GM23338 (cell line): ENCODE data around the gene TNFRSF8. TPM values are rescaled to one million over a fixed set of nuclear protein-coding genes. Genes with fewer than 3 reads are reported as not detected.

ENCODE experiments used
- ATAC-seq: fragments of 200-7000 bp; cut with Tn5 transposase; 3 replicates; pipeline ENCODE4 v1.9.1; 2020
- DNase-seq: peaks from one replicate; pipeline ENCODE4 v3.0.0-alpha.2; 2015; ENCODE audit warnings: low spot score
- H2AFZ ChIP-seq: fragments of 200-600 bp; sonication (generic); 2 replicates; pipeline ENCODE4 v1.8.0; 2016; ENCODE audit warnings: antibody characterized with exemption, mild to moderate bottlenecking, moderate library complexity
- H3F3A ChIP-seq: fragments of 200-600 bp; sonication (generic); replicated peaks from 2 replicates; pipeline ENCODE4 v1.8.0; 2017; ENCODE audit warnings: antibody characterized with exemption, mixed run types, low read depth
- H3K27ac ChIP-seq: fragments of 200-600 bp; sonication (generic); 2 replicates; pipeline ENCODE4 v1.6.1; 2016; ENCODE audit warnings: low read depth
- H3K27me3 ChIP-seq: fragments of 200-600 bp; sonication (generic); 2 replicates; pipeline ENCODE4 v1.8.0; 2016; ENCODE audit warnings: mild to moderate bottlenecking, mixed run types, moderate library complexity; ENCODE audit not compliant: insufficient read depth
- H3K36me3 ChIP-seq: fragments of 200-600 bp; sonication (generic); 2 replicates; pipeline ENCODE4 v1.8.0; 2016; ENCODE audit warnings: mild to moderate bottlenecking; ENCODE audit not compliant: insufficient read depth
- H3K4me1 ChIP-seq: fragments of 200-600 bp; sonication (generic); 2 replicates; pipeline ENCODE4 v1.8.0; 2016; ENCODE audit warnings: mild to moderate bottlenecking, moderate library complexity; ENCODE audit not compliant: insufficient read depth
- H3K4me2 ChIP-seq: fragments of 200-600 bp; sonication (generic); 2 replicates; pipeline ENCODE4 v1.7.1; 2017; ENCODE audit warnings: mixed run types
- H3K4me3 ChIP-seq: fragments of 200-600 bp; sonication (generic); 2 replicates; pipeline ENCODE4 v1.6.1; 2016; ENCODE audit warnings: mixed run types
- H3K79me2 ChIP-seq: fragments of 200-600 bp; sonication (generic); replicated peaks from 2 replicates; pipeline ENCODE4 v1.8.0; 2017; ENCODE audit warnings: mild to moderate bottlenecking; ENCODE audit not compliant: insufficient read depth
- H3K9me2 ChIP-seq: fragments of 200-600 bp; sonication (generic); 2 replicates; pipeline ENCODE4 v1.8.0; 2017; ENCODE audit not compliant: insufficient read depth
- H4K20me1 ChIP-seq: fragments of 200-600 bp; sonication (generic); replicated peaks from 2 replicates; pipeline ENCODE4 v1.8.0; 2017; ENCODE audit warnings: mild to moderate bottlenecking; ENCODE audit not compliant: insufficient read depth
- H3K27ac Mint-ChIP-seq: 2 replicates; pipeline ENCODE4 v1.8.0; 2020; ENCODE audit warnings: inconsistent platforms, mild to moderate bottlenecking, moderate library complexity, mixed read lengths
- H3K27me3 Mint-ChIP-seq: 3 replicates; pipeline ENCODE4 v1.8.0; 2022; ENCODE audit warnings: low read depth, mild to moderate bottlenecking, moderate library complexity, mixed read lengths, inconsistent platforms; ENCODE audit not compliant: insufficient read depth, poor library complexity
- H3K36me3 Mint-ChIP-seq: 3 replicates; pipeline ENCODE4 v1.8.0; 2021; ENCODE audit warnings: low read depth, mild to moderate bottlenecking, inconsistent platforms, moderate library complexity, mixed read lengths
- H3K4me1 Mint-ChIP-seq: 3 replicates; pipeline ENCODE4 v1.8.0; 2020; ENCODE audit warnings: mild to moderate bottlenecking, inconsistent platforms, mixed read lengths
- H3K4me3 Mint-ChIP-seq: 3 replicates; pipeline ENCODE4 v1.8.0; 2021; ENCODE audit warnings: moderate library complexity, mild to moderate bottlenecking, inconsistent platforms, mixed read lengths
- H3K9me3 Mint-ChIP-seq: 3 replicates; pipeline ENCODE4 v1.8.0; 2020; ENCODE audit warnings: moderate library complexity, mild to moderate bottlenecking, inconsistent platforms, mixed read lengths
- EZH2 ChIP-seq: fragments of 200-600 bp; sonication (generic); IDR thresholded peaks from one replicate; pipeline ENCODE4 v1.8.0; 2017; ENCODE audit warnings: antibody characterized with exemption, mild to moderate bottlenecking, low read depth; ENCODE audit not compliant: unreplicated experiment
- JUNB ChIP-seq: IDR thresholded peaks from one replicate; pipeline ENCODE4 v1.6.1; 2016; ENCODE audit warnings: antibody characterized with exemption; ENCODE audit not compliant: unreplicated experiment
- NANOG ChIP-seq: IDR thresholded peaks from 2 replicates; pipeline ENCODE4 v1.6.1; 2016; ENCODE audit warnings: antibody characterized with exemption, borderline replicate concordance
- POLR2AphosphoS5 ChIP-seq: IDR thresholded peaks from 2 replicates; pipeline ENCODE4 v1.6.1; 2016; ENCODE audit warnings: antibody characterized with exemption, low read depth
- STAT1 ChIP-seq: IDR thresholded peaks from one replicate; pipeline ENCODE4 v1.6.1; 2016; ENCODE audit warnings: antibody characterized with exemption; ENCODE audit not compliant: unreplicated experiment
- ZNF114 ChIP-seq: fragments of 250-450 bp; sonication (Bioruptor Pico); IDR thresholded peaks from 2 replicates; pipeline ENCODE4 v1.5.0; 2020; ENCODE audit warnings: mild to moderate bottlenecking, moderate library complexity
- ZNF331 ChIP-seq: fragments of 250-450 bp; sonication (Bioruptor Pico); IDR thresholded peaks from 2 replicates; pipeline ENCODE4 v1.5.0; 2020; ENCODE audit warnings: low read depth, mild to moderate bottlenecking, moderate library complexity
- polyA plus RNA-seq: library from polyadenylated mRNA; unstranded; fragments of >200 nt; fragmentation: Nextera tagmentation; extraction: Ambion mirVana; gene quantifications from 2 replicates; pipeline ENCODE4 v1.2.1, GENCODE V29; 2016
- total RNA-seq: library from RNA; depleted of rRNA; stranded (reverse); fragments of >200 nt; shearing (Covaris generic); gene quantifications from 2 replicates; pipeline ENCODE4 v1.2.3, GENCODE V29; 2014
- TF ChIP-seq, protein P1 (sequence below): IDR thresholded peaks from one replicate; pipeline ENCODE4 v1.6.1; 2018; ENCODE audit warnings: antibody characterized with exemption; ENCODE audit not compliant: unreplicated experiment
- TF ChIP-seq, protein P2 (sequence below), 2 experiments: fragments of 200-600 bp in 1 of 2; sonication (generic) in 1 of 2; conservative IDR thresholded peaks; 2 replicates each; pipeline versions ENCODE4 v1.5.1 to v1.6.1; 2016 to 2017; ENCODE audit warnings: antibody characterized with exemption in 2 of 2, low read depth in 2 of 2, mild to moderate bottlenecking in 2 of 2, moderate library complexity in 1 of 2
- TF ChIP-seq, protein P3 (sequence below): fragments of 250-450 bp; sonication (Bioruptor Pico); IDR thresholded peaks from 2 replicates; pipeline ENCODE4 v1.5.0; 2020; ENCODE audit warnings: mild to moderate bottlenecking, moderate library complexity

The TNFRSF8 gene
- total and polyA plus RNA-seq, 2 experiments from 2014 or later: 11.7 to 28.2 TPM

DNA sequence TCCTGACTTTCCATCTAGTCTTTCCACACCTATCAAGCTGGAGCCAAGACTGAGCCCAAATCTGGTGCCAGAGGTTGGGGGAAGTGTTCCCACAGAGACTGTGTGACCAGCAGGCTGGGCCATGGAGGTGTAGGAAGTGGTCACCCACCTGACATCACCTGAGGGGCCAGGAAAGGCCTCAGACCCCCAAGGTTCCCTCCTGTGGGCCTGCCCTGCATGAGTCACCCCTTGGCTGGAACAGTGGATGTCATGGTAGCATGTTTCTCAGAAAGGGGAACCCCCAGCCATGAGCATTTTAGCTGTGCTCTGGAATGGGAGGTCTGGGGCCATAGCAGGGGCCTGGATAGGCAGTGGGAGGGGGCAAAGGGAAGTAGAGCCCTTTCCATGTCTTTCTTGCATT lies 5.7 kb upstream of the TNFRSF8 start:
- Mint-ChIP-seq H3K4me3 (no peak overlapping the region), H3K9me3 (peaks cover 5% of the 10 kb centered on the region), H3K36me3 (peaks cover 4% of the 10 kb centered on the region; the same call in 1 of the 3 replicates), H3K27me3 (peaks cover 13% of the 10 kb centered on the region), H3K4me1 (peaks cover 9% of the 10 kb centered on the region), H3K27ac (no peak overlapping the region)
- no peak for ATAC-seq
- Histone ChIP-seq H3K79me2 (no peaks in the 10 kb centered on the region), H3K27ac (no peak overlapping the region), H3F3A (no peaks in the 10 kb centered on the region), H3K4me2 (no peak overlapping the region), H3K9me2 (no peaks in the 10 kb centered on the region; the same call in 1 of the 2 replicates), H2AFZ (no peak overlapping the region), H4K20me1 (no peaks in the 10 kb centered on the region), H3K4me1 (no peaks in the 10 kb centered on the region), H3K36me3 (no peaks in the 10 kb centered on the region), H3K27me3 (peaks cover 5% of the 10 kb centered on the region), H3K4me3 (no peak overlapping the region)
- TF ChIP-seq, protein P1, sequence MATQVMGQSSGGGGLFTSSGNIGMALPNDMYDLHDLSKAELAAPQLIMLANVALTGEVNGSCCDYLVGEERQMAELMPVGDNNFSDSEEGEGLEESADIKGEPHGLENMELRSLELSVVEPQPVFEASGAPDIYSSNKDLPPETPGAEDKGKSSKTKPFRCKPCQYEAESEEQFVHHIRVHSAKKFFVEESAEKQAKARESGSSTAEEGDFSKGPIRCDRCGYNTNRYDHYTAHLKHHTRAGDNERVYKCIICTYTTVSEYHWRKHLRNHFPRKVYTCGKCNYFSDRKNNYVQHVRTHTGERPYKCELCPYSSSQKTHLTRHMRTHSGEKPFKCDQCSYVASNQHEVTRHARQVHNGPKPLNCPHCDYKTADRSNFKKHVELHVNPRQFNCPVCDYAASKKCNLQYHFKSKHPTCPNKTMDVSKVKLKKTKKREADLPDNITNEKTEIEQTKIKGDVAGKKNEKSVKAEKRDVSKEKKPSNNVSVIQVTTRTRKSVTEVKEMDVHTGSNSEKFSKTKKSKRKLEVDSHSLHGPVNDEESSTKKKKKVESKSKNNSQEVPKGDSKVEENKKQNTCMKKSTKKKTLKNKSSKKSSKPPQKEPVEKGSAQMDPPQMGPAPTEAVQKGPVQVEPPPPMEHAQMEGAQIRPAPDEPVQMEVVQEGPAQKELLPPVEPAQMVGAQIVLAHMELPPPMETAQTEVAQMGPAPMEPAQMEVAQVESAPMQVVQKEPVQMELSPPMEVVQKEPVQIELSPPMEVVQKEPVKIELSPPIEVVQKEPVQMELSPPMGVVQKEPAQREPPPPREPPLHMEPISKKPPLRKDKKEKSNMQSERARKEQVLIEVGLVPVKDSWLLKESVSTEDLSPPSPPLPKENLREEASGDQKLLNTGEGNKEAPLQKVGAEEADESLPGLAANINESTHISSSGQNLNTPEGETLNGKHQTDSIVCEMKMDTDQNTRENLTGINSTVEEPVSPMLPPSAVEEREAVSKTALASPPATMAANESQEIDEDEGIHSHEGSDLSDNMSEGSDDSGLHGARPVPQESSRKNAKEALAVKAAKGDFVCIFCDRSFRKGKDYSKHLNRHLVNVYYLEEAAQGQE: no peak
- TF ChIP-seq JUNB: no peak
- TF ChIP-seq NANOG: no peak
- no peak for TF ChIP-seq ZNF114 (CRISPR knock-in tag)
- no peak for TF ChIP-seq POLR2AphosphoS5
- TF ChIP-seq EZH2: no peak
- TF ChIP-seq STAT1: no peak
- TF ChIP-seq, protein P2, sequence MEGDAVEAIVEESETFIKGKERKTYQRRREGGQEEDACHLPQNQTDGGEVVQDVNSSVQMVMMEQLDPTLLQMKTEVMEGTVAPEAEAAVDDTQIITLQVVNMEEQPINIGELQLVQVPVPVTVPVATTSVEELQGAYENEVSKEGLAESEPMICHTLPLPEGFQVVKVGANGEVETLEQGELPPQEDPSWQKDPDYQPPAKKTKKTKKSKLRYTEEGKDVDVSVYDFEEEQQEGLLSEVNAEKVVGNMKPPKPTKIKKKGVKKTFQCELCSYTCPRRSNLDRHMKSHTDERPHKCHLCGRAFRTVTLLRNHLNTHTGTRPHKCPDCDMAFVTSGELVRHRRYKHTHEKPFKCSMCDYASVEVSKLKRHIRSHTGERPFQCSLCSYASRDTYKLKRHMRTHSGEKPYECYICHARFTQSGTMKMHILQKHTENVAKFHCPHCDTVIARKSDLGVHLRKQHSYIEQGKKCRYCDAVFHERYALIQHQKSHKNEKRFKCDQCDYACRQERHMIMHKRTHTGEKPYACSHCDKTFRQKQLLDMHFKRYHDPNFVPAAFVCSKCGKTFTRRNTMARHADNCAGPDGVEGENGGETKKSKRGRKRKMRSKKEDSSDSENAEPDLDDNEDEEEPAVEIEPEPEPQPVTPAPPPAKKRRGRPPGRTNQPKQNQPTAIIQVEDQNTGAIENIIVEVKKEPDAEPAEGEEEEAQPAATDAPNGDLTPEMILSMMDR (conservative IDR thresholded peaks at IDR 0.05; ENCODE audit: low read depth in 2 of 2): no peak
- TF ChIP-seq, protein P3, sequence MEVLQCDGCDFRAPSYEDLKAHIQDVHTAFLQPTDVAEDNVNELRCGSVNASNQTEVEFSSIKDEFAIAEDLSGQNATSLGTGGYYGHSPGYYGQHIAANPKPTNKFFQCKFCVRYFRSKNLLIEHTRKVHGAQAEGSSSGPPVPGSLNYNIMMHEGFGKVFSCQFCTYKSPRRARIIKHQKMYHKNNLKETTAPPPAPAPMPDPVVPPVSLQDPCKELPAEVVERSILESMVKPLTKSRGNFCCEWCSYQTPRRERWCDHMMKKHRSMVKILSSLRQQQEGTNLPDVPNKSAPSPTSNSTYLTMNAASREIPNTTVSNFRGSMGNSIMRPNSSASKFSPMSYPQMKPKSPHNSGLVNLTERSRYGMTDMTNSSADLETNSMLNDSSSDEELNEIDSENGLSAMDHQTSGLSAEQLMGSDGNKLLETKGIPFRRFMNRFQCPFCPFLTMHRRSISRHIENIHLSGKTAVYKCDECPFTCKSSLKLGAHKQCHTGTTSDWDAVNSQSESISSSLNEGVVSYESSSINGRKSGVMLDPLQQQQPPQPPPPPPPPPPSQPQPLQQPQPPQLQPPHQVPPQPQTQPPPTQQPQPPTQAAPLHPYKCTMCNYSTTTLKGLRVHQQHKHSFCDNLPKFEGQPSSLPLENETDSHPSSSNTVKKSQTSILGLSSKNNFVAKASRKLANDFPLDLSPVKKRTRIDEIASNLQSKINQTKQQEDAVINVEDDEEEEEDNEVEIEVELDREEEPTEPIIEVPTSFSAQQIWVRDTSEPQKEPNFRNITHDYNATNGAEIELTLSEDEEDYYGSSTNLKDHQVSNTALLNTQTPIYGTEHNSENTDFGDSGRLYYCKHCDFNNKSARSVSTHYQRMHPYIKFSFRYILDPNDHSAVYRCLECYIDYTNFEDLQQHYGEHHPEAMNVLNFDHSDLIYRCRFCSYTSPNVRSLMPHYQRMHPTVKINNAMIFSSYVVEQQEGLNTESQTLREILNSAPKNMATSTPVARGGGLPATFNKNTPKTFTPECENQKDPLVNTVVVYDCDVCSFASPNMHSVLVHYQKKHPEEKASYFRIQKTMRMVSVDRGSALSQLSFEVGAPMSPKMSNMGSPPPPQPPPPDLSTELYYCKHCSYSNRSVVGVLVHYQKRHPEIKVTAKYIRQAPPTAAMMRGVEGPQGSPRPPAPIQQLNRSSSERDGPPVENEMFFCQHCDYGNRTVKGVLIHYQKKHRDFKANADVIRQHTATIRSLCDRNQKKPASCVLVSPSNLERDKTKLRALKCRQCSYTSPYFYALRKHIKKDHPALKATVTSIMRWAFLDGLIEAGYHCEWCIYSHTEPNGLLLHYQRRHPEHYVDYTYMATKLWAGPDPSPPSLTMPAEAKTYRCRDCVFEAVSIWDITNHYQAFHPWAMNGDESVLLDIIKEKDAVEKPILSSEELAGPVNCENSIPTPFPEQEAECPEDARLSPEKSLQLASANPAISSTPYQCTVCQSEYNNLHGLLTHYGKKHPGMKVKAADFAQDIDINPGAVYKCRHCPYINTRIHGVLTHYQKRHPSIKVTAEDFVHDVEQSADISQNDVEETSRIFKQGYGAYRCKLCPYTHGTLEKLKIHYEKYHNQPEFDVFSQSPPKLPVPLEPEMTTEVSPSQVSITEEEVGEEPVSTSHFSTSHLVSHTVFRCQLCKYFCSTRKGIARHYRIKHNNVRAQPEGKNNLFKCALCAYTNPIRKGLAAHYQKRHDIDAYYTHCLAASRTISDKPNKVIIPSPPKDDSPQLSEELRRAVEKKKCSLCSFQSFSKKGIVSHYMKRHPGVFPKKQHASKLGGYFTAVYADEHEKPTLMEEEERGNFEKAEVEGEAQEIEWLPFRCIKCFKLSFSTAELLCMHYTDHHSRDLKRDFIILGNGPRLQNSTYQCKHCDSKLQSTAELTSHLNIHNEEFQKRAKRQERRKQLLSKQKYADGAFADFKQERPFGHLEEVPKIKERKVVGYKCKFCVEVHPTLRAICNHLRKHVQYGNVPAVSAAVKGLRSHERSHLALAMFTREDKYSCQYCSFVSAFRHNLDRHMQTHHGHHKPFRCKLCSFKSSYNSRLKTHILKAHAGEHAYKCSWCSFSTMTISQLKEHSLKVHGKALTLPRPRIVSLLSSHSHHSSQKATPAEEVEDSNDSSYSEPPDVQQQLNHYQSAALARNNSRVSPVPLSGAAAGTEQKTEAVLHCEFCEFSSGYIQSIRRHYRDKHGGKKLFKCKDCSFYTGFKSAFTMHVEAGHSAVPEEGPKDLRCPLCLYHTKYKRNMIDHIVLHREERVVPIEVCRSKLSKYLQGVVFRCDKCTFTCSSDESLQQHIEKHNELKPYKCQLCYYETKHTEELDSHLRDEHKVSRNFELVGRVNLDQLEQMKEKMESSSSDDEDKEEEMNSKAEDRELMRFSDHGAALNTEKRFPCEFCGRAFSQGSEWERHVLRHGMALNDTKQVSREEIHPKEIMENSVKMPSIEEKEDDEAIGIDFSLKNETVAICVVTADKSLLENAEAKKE (CRISPR knock-in tag): no peak
- no peak for TF ChIP-seq ZNF331 (CRISPR knock-in tag)
- DNase-seq: no peak
